ENCODE data around the gene KRTAP22-2. TPM values are rescaled to one million over a fixed set of nuclear protein-coding genes. Genes with fewer than 3 reads are reported as not detected.

Gene KRTAP22-2
- total RNA-seq, 6 experiments from 2014 or later = not detected

DNA sequence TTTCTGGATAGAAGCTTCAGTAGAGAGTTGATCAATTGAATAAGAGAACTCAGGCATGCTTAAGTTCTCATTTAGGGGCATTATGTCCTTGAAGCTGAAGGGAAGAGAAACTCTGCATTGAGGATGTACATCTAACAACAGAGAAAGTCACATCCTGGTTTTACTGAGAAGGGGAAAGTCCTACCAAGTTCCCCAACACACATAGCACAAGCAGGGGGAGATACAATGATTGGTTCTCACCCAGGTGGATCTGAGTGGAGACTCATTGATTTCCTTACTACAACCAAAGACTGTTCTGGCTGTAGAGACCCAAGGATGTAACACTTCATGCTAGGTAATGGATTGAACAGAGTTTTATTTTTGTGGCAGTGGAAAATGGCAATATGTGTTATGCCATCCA, 25.0 kb upstream of the KRTAP22-2 start:
- Mint-ChIP-seq H3K4me1 (ENCODE audit: low read depth) (no peaks in the 10 kb centered on the region), H3K9me3 (peaks cover 61% of the 10 kb centered on the region), H3K4me3 (no peak overlapping the region)

DNA sequence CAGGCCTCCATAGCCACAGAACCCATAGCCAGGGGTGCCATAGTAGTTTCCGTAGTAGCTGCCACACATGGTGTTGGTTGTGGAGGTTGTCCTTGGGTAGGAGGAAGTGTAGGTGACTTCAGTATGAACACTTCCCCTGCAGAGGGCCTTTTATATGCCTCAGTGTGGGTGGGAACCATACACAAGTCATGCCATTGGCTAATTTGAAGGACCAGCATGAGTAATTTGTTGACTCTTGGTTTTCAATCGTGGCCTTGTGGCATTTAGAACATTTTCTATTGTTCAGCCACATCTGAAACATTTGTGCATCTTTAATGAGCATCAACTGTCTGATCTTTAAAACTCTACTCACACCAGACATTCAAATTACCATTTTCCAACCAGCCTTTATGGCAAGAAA, 23.6 kb upstream of the KRTAP22-2 start, which contains the start of gene KRTAP6-1:
Gene KRTAP6-1 (minus strand): TSS at position 95 of the 400 bp plus-strand sequence. CDS start 26 bp downstream, at position 69.
- Mint-ChIP-seq H3K27ac (no peak within 1 kb of the TSS), H3K4me1 (ENCODE audit: low read depth) (no peaks in the 10 kb centered on the region), H3K9me3 (peaks cover 57% of the 10 kb centered on the region), H3K36me3 (ENCODE audit: low read depth) (no peaks in the 10 kb centered on the region; the same call in 1 of the 2 replicates), H3K27me3 (ENCODE audit: insufficient read depth) (no peaks in the 10 kb centered on the region), H3K4me3 (no peak within 1 kb of the TSS)
- TF ChIP-seq, protein P1, sequence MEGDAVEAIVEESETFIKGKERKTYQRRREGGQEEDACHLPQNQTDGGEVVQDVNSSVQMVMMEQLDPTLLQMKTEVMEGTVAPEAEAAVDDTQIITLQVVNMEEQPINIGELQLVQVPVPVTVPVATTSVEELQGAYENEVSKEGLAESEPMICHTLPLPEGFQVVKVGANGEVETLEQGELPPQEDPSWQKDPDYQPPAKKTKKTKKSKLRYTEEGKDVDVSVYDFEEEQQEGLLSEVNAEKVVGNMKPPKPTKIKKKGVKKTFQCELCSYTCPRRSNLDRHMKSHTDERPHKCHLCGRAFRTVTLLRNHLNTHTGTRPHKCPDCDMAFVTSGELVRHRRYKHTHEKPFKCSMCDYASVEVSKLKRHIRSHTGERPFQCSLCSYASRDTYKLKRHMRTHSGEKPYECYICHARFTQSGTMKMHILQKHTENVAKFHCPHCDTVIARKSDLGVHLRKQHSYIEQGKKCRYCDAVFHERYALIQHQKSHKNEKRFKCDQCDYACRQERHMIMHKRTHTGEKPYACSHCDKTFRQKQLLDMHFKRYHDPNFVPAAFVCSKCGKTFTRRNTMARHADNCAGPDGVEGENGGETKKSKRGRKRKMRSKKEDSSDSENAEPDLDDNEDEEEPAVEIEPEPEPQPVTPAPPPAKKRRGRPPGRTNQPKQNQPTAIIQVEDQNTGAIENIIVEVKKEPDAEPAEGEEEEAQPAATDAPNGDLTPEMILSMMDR (IDR thresholded peaks at IDR 0.05) = no peak
- DNase-seq = no peak

More for the DNA sequence above, 25.0 kb upstream of the KRTAP22-2 start:
- Mint-ChIP-seq H3K36me3 (ENCODE audit: low read depth) (no peaks in the 10 kb centered on the region; the same call in 1 of the 2 replicates), H3K27ac (no peak overlapping the region), H3K27me3 (ENCODE audit: insufficient read depth) (no peaks in the 10 kb centered on the region)
- no peak for DNase-seq
- TF ChIP-seq, protein P1 (IDR thresholded peaks at IDR 0.05) = no peak

DNA sequence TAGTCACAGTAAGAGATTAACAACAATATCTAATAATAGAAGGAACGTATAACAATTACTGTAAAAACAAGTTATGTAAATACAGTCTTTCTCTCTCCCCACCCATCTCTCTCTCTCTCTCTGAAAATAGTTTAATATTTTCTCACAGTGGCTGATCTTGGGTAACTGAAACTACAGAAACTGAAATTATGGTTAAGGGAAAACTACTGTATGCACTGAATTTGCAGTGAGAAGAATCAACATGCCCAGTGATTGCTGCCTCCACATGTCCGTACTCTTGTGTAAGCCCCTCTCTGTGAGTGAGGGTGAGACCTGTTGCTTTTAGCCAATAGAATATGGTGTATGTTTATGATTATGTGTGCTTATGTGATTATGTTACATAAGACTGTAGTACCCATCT, 21.9 kb upstream of the KRTAP22-2 start:
- TF ChIP-seq, protein P1 (IDR thresholded peaks at IDR 0.05) = no peak
- no peak overlapping the region for H3K27ac Mint-ChIP-seq
- no peaks in the 10 kb centered on the region for H3K27me3 Mint-ChIP-seq (ENCODE audit: insufficient read depth)
- no peaks in the 10 kb centered on the region for H3K4me1 Mint-ChIP-seq (ENCODE audit: low read depth)
- H3K36me3 Mint-ChIP-seq (ENCODE audit: low read depth) = peaks cover 5% of the 10 kb centered on the region; the same call in 1 of the 2 replicates
- H3K4me3 Mint-ChIP-seq = no peak overlapping the region
- H3K9me3 Mint-ChIP-seq = peaks cover 63% of the 10 kb centered on the region
- no peak for DNase-seq

DNA sequence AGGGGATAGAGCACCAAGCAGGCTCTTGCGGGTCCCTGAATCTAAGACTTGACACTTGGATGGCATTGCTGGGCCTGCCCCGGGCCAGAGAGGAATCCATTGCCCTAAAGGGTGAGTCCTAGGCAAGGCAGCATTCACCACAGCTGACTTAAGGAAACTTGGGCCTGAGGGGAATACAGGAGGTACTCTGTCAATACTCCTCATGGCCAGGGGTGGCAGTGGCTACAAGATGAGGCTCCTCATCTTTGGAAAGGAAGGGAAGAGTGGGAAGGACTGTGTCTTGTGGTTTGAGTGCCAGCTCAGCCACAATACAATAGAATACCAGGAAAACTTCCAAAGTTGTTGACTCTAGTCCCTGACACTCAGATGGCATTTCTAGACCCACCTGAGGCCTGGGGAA, 15.8 kb upstream of the KRTAP22-2 start:
- TF ChIP-seq, protein P1 (IDR thresholded peaks at IDR 0.05) = no peak
- no peaks in the 10 kb centered on the region for H3K27me3 Mint-ChIP-seq (ENCODE audit: insufficient read depth)
- H3K4me3 Mint-ChIP-seq = no peak overlapping the region
- H3K36me3 Mint-ChIP-seq (ENCODE audit: low read depth) = peaks cover 5% of the 10 kb centered on the region; the same call in 1 of the 2 replicates
- no peak for DNase-seq
- H3K27ac Mint-ChIP-seq = no peak overlapping the region
- peaks cover 56% of the 10 kb centered on the region for H3K9me3 Mint-ChIP-seq
- H3K4me1 Mint-ChIP-seq (ENCODE audit: low read depth) = no peaks in the 10 kb centered on the region

DNA sequence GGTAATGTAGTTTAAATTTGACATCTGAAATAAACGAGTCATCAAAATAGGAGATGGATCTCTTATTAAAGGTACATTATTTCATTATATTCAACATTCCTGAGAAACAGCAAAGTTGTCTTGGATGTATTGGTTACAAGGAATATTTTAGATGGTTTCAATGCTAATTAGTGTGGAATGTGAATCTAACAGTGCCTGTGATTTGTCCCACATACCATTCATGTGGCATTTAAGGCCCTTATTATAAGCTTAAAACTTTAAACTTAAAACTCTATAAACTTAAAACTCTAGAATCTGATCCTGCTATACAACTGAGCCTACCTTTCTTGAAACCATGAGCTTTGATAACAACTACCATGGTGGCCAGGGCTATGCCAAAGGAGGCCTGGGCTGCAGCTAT, 10.6 kb upstream of the KRTAP22-2 start, which contains the start of gene KRTAP22-1:
Gene KRTAP22-1 (plus strand): TSS at position 301 of the 400 bp plus-strand sequence.
- H3K9me3 Mint-ChIP-seq = peaks cover 50% of the 10 kb centered on the region
- no peaks in the 10 kb centered on the region; the same call in 1 of the 2 replicates for H3K27me3 Mint-ChIP-seq (ENCODE audit: insufficient read depth)
- H3K4me1 Mint-ChIP-seq (ENCODE audit: low read depth) = no peaks in the 10 kb centered on the region
- TF ChIP-seq, protein P1 (IDR thresholded peaks at IDR 0.05) = no peak
- no peak for DNase-seq
- no peak within 1 kb of the TSS for H3K27ac Mint-ChIP-seq
- H3K4me3 Mint-ChIP-seq = no peak within 1 kb of the TSS
- no peaks in the 10 kb centered on the region for H3K36me3 Mint-ChIP-seq (ENCODE audit: low read depth)
